ENCODE measurements around the gene PTPRN2. TPM values are rescaled to one million over a fixed set of nuclear protein-coding genes. Genes with fewer than 3 reads are reported as not detected.

The PTPRN2 gene
- total and polyA plus RNA-seq, 2 donors (not counting 3 experiments of a cell fraction or from before 2014, with no cell fraction given): 0.62 to 0.88 TPM

DNA sequence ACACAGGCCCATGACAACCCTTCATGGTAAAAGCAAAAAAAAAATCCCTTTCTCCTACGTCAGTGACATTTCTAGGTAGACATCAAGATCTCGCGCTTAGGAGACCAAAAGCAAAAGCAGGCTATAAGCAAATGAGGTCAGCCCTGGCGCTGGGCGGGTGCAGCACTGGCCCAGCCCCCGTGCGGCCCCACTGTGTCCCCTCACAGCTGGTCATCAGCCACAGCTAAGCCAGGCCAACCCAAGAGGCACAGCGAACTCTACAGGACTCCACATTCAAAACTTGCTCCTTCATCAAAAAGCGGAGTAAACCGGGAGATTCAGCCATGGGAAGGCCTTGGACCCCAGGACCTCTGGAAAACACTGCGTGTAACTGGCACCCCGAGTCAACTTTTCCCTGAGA, 113.7 kb downstream of the PTPRN2 start:
- no peaks in the 10 kb centered on the region for H4K20me1 ChIP-seq (replicated peaks; ENCODE audit: control insufficient read depth, extremely low read depth, insufficient read depth, low read length)
- ChIA-PET CTCF (no interaction called here), POLR2A (no interaction called here)
- no peak for FAIRE-seq
- H3K79me2 ChIP-seq (ENCODE audit: control insufficient read depth, insufficient read depth, low read length): no peaks in the 10 kb centered on the region
- no peak overlapping the region for H3K27ac ChIP-seq (ENCODE audit: insufficient read depth, low read depth, low read length)
- H3K9ac ChIP-seq (replicated peaks; ENCODE audit: extremely low read depth, insufficient read depth, low read length): no peak overlapping the region
- TF ChIP-seq POLR2A (IDR thresholded peaks at IDR 0.05; ENCODE audit: low read depth, low read length) (no peak), EZH2 (IDR thresholded peaks at IDR 0.05; ENCODE audit: borderline replicate concordance, low read depth, low read length, severe bottlenecking) (no peak), GATA2 (IDR thresholded peaks at IDR 0.05; ENCODE audit: insufficient read depth, insufficient read length, low read depth, low read length) (no peak), FOS (IDR thresholded peaks at IDR 0.05; ENCODE audit: borderline replicate concordance, insufficient read depth, low read length) (no peak), JUN (IDR thresholded peaks at IDR 0.05; ENCODE audit: borderline replicate concordance, insufficient read depth, insufficient read length, low read depth) (no peak), MYC (IDR thresholded peaks at IDR 0.05; ENCODE audit: low read depth, low read length) (no peak), POLR2AphosphoS5 (IDR thresholded peaks at IDR 0.05; ENCODE audit: insufficient read depth, low read depth, low read length) (no peak), CTCF (IDR thresholded peaks at IDR 0.05; ENCODE audit: extremely low read depth in 1 of 2, insufficient read depth in 1 of 2, low read depth in 1 of 2, low read length in 2 of 2) (no peak)
- TF ChIP-seq, protein P1, sequence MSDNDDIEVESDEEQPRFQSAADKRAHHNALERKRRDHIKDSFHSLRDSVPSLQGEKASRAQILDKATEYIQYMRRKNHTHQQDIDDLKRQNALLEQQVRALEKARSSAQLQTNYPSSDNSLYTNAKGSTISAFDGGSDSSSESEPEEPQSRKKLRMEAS (IDR thresholded peaks at IDR 0.05; ENCODE audit: insufficient read depth, insufficient read length): no peak
- H2AFZ ChIP-seq (ENCODE audit: low read depth, low read length): no peak overlapping the region
- H3K4me2 ChIP-seq (ENCODE audit: insufficient read depth, low read length): no peak overlapping the region
- no TSS peak for BruUV-seq (replicated peaks)
- peaks cover 2% of the 10 kb centered on the region for H3K9me3 ChIP-seq (replicated peaks; ENCODE audit: control insufficient read depth, insufficient read depth, low read length)
- no peaks in the 10 kb centered on the region for H3K36me3 ChIP-seq (ENCODE audit: control insufficient read depth in 2 of 2, extremely low read depth in 1 of 2, insufficient read depth in 2 of 2, low read length in 2 of 2)
- intact Hi-C loops (cut with micrococcal nuclease): no loop called here
- DNase-seq (ENCODE audit: low read depth, low spot score): no peak
- no peaks in the 10 kb centered on the region for H3K27me3 ChIP-seq (ENCODE audit: control insufficient read depth in 2 of 2, insufficient read depth in 2 of 2, low read length in 2 of 2)
- H3K4me3 ChIP-seq (replicated peaks in 1 of 3; ENCODE audit: insufficient read depth in 1 of 3, low read depth in 1 of 3, low read length in 3 of 3): no peak overlapping the region
- H3K4me1 ChIP-seq (ENCODE audit: control insufficient read depth, extremely low read depth, insufficient read depth, low read length): no peaks in the 10 kb centered on the region
- no peaks in the 10 kb centered on the region for H3K9me1 ChIP-seq (replicated peaks; ENCODE audit: control insufficient read depth, extremely low read depth, insufficient read depth, low read length)
- dilution Hi-C loops (cut with MboI; ENCODE audit: extremely low pct_ligation_motif_present, low sequenced_read_pairs): no loop called here

Measured in endothelial cell of umbilical vein (primary cell).